SK-N-SH treated with all-trans-retinoic acid at 6 μM for 48 hours (cell line): ENCODE data around the gene PRF1.

Experiments
- ARNTL ChIP-seq: fragments of 450-650 bp; formaldehyde crosslinking; IDR thresholded peaks from 2 replicates; pipeline ENCODE4 v1.5.0; 2020; ENCODE audit warnings: low read depth, mild to moderate bottlenecking, moderate library complexity, borderline replicate concordance
- BACH2 ChIP-seq: fragments of 250-450 bp; sonication (Bioruptor Pico); IDR thresholded peaks from 2 replicates; pipeline ENCODE4 v1.9.0; 2021; ENCODE audit warnings: mild to moderate bottlenecking, borderline replicate concordance
- TF ChIP-seq, protein P1 (sequence below): fragments of 250-450 bp; sonication (Bioruptor Pico); IDR thresholded peaks from 2 replicates; pipeline ENCODE4 v1.5.1; 2020; ENCODE audit warnings: low read depth, mild to moderate bottlenecking, moderate library complexity

DNA sequence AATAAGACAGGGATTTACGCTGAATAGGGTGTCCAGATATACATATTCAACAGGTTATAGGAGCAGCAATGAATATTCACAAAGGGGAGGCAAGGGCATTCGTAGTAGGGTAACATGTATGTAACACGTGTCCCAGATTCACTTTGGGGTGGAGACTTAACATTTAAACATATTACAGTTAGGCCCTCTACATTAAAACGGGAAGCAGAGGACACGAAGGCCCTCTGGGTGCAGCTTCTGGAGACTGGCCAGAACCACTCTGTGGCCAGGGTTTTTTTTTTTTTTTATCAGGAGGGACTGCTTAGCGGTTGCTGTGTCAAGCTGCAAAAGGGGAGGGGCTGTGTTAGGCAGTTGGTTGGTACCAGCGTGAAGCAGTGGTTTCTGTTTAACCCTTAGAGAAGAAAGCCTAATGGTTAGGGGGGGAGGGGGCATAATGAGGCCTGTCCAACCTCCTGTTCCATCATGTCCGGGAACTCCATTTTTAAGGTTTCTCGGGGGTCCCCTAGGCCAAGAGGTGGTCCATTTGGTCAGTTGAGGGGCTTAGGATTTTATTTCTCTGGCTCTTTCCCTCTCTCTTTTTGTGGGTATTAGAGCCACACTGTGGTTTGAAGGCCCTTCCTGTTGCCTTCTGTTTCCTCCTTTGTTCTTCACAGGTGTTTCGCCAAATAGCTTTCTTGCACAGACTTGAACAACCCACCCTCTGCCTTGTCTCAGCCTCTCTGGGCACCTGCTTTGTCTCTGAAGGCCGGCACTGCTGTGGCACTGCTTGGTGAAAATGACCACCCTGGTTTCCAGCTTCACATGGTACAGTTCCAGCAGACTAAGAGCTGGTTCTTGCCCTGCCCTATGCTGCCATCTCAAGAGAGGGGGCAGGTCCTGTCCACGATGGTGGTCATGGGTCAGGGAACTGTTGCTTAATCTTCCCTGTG lies 26.4 kb downstream of the PRF1 start:
- TF ChIP-seq ARNTL (CRISPR knock-in tag) (no peak), BACH2 (CRISPR knock-in tag) (no peak)
- TF ChIP-seq, protein P1, sequence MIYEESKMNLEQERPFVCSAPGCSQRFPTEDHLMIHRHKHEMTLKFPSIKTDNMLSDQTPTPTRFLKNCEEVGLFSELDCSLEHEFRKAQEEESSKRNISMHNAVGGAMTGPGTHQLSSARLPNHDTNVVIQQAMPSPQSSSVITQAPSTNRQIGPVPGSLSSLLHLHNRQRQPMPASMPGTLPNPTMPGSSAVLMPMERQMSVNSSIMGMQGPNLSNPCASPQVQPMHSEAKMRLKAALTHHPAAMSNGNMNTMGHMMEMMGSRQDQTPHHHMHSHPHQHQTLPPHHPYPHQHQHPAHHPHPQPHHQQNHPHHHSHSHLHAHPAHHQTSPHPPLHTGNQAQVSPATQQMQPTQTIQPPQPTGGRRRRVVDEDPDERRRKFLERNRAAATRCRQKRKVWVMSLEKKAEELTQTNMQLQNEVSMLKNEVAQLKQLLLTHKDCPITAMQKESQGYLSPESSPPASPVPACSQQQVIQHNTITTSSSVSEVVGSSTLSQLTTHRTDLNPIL (CRISPR knock-in tag), result no peak
